Fibroblast of the aortic adventitia (primary cell): ENCODE results near the gene C1orf159. TPM values are rescaled to one million over a fixed set of nuclear protein-coding genes. Genes with fewer than 3 reads are reported as not detected.

Experiments
- DNase-seq: peaks from one replicate; pipeline ENCODE4 v3.0.0-alpha.2; 2010; ENCODE audit warnings: low read depth
- H3K4me3 ChIP-seq: 2 replicates; pipeline ENCODE4 v1.5.1; 2011; ENCODE audit warnings: low read depth, mild to moderate bottlenecking, control low read depth, low read length, moderate library complexity
- CTCF ChIP-seq: IDR thresholded peaks from 2 replicates; pipeline ENCODE4 v1.5.1; 2011; ENCODE audit warnings: mild to moderate bottlenecking, low read length, control low read depth, inconsistent platforms; ENCODE audit not compliant: insufficient read depth
- total RNA-seq: library from RNA; depleted of rRNA; stranded (reverse); fragments of >200 nt; gene quantifications from 2 replicates; pipeline ENCODE4 v1.2.3, GENCODE V29; 2012; ENCODE audit warnings: low replicate concordance

Gene C1orf159
- total RNA-seq, 1 donor, result 7.7 TPM

- no peak for TF ChIP-seq CTCF
- no peak for DNase-seq
- no peak overlapping the region for H3K4me3 ChIP-seq
Observed at GRCh38 chr1:1042835-1043234, 73.1 kb downstream of the C1orf159 start.

- no peak for DNase-seq
- TF ChIP-seq CTCF, result no peak
- no peak overlapping the region for H3K4me3 ChIP-seq
Observed at GRCh38 chr1:1041873-1042272, 74.0 kb downstream of the C1orf159 start.

GRCh38 chr1:1041092-1041523 lies 74.8 kb downstream of the C1orf159 start:
- peak overlapping the region; percentile 22 for H3K4me3 ChIP-seq
- no peak for DNase-seq
- no peak for TF ChIP-seq CTCF

- peak overlapping the region; percentile 55 for H3K4me3 ChIP-seq
- peak; percentile 9 for TF ChIP-seq CTCF
- DNase-seq, result peak; percentile 61
Observed at GRCh38 chr1:1040004-1040991, 75.6 kb downstream of the C1orf159 start.

- TF ChIP-seq CTCF, result no peak
- no peak overlapping the region for H3K4me3 ChIP-seq
- no peak for DNase-seq
Observed at GRCh38 chr1:1039145-1039910, 76.6 kb downstream of the C1orf159 start.

- DNase-seq, result no peak
- no peak overlapping the region for H3K4me3 ChIP-seq
- TF ChIP-seq CTCF, result no peak
Observed at GRCh38 chr1:1038694-1039093, 77.2 kb downstream of the C1orf159 start.
